Limb (tissue), 2 donors: Measurements from ENCODE around the gene ANGPT4.
"Not testable (repeated sequence)": the region's sequence is repeated elsewhere in the genome, so short reads cannot be mapped to it uniquely, and the experiment has no call there.

ENCODE experiments used
- DNase-seq, 2 donors: peaks; one replicate each; pipeline ENCODE4 v3.0.0-alpha.2; 2016; ENCODE audit errors: extremely low spot score in 2 of 2

Gene ANGPT4

DNA sequence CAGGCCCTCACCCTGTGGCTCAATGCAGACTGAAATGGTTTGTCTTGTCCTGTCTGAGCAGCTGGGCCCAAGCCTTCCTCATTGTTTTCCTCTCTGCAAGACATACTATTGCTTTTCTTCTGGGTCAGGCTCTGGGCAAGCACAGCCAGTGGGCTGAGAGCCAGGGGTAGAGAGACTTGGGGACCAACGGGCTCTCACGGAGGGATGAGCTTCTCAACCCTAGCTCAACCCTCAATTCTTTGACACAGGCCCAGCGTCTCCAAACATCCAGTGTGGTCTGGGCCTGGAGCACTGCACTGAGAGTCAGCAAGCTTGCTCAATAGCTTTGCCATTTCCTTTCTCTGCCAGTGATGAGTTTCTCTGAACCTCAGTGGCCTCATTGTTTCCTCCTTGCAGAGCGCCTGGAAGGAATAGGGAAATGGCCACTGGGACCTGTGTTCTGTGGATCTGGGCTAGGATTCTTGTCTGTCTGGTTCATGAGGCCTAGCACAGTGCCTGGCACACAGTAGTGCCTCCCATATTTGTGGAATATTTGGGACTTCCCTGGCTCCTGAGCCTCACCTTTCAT, 9.3 kb downstream of the ANGPT4 start:
- DNase-seq = no peak

- no peak for DNase-seq
Observed at GRCh38 chr20:906001-906520, 10.1 kb downstream of the ANGPT4 start.

DNA sequence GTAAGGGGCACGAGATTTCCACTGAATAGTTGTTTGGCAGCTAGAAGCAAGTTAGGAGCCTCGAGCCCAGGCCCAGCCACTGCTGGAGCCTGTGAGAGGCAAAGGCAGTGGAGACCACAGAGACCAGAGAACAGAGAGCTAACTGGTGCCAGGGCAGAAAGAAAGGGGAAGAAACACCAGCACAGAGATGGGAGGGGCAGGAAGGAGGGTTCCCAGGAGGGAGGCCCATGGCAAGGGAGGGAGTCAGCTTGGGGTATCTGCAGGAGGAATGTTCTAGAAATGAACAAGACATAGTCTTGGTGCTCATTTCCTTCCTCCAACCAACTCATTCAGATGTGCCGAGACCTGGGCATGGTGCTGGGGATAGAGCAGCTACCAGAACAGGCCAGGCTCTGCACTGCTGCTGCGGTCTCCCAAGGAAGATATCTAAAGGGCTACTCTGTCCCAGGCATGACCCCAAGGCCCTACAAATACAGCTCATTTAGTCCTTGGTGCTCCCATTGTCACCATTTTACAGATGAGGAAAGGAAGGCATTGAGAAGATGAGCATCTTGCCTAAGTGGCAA, 10.7 kb downstream of the ANGPT4 start:
- DNase-seq = no peak

GRCh38 chr20:904039-904545, 12.0 kb downstream of the ANGPT4 start:
- DNase-seq = no peak

- not testable (repeated sequence) for DNase-seq
Observed at GRCh38 chr20:897436-897835, 18.7 kb downstream of the ANGPT4 start.

DNA sequence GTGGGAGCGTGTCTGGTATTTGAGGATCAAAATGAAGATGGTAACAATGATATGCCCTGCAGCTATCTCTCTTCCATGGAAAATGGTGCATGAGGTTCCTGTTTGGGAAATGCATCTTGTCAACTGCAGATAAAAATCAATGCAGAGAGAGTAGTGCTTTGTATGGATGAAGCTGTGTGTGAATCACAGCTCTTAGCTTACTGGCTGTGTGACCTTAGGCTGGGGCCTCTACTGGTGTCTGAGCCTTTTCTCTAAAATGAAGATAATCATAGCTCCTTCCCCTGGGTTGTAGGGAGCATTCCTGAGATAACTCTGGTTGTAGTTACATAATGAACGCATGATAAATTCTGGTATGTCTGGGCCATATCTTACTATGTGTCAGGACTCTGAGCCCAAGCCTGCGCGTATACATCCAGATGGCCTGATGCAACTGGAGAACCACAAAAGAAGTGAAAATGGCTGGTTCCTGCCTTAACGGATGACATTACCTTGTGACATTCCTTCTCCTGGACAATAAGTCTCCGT, 19.6 kb downstream of the ANGPT4 start:
- no peak for DNase-seq

DNA sequence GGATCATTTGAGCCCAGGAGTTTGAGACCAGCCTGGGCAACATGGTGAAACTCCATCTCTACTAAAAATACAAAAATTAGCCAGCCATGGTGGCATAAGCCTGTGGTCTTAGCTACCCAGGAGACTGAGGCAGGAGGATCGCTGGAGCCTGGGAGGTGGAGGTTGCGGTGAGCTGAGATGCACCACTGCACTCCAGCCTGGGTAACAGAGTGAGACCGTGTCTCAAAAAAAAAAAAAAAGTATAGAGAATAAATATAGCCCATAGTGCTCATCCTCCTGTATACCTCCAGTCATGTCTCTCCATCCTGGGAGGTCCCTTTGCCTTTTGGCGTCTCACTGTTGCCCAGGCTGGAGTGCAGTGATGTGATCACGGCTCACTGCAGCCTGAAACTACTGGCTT, 23.8 kb downstream of the ANGPT4 start:
- not testable (repeated sequence) for DNase-seq

- DNase-seq = no peak
Observed at GRCh38 chr20:891706-892080, 24.4 kb downstream of the ANGPT4 start.

DNA sequence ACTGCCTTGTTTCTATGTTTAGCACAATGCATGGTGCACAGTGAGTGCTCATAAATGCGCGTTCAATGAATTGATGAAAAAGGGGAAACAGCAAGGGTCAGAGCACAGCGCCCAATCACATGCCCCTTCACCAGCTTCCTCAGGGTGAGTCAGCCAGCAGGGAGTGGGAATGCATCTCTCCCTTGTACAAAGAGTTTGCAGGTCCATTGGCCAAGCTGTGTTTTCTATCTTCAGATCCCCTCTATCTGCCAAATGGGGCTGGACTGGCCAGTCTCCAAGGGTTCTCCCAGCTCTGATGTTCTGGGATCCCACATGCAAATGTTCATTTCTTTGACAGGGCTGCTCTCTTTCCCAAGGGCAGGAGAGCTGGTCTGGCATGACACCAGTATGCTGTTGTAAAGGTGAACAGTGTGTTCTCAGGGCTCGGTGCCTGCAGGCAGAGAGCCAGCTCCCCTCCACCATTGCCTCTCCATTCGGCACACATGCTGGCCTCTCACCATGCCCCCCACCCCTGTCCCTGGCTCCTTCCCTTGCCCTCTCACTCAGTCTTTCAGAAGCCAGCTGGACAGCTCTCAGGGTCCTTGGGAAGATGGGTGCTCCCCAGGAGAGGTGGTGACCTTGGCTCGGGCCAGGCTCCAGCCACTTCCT, 25.0 kb downstream of the ANGPT4 start:
- no peak for DNase-seq

DNA sequence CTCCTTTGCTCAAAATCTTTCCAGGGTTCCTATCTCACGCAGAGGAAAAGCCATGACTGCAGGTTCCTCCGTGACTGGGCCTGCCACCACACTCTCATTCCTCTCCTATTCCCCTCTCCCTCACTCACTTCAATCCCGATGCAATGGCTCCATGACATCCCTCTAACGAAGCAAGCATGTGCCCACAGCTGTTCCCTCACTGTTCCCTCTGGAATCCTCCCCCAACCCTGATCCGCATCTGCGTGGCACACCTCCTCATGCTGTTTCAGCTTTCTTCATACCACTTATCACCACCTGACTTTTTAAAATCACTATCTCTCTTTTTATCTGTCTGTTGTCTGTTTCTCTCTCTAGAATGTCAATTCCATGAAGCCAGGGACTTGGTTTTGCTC, 25.5 kb downstream of the ANGPT4 start:
- DNase-seq = no peak

DNA sequence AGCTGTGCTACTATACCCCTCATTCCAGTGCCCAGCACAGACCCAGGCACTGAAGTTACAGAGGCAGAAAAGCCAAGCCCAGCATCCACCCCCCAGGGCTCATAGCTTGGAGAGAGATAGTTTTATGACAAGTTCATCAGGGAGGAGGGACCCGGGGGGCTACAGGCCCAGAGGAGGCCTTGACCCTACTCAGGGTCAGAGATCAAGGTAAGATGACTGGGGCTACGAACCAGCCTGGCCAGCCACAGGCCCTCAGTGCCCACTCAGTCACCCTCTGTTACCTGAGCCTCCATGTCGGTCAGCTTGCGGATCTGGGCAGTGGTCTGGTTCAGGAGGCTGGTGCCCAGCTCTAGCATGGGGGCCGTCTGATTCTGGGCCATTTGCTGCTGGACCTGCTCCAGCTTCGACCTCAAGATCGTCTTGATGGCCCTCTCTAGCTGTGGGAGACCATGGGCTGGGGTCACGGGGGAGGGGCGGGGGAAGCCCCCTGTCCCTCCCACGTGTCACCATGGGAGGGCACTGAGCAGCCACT, 26.1 kb downstream of the ANGPT4 start:
- DNase-seq = no peak

GRCh38 chr20:889106-889505, 27.0 kb downstream of the ANGPT4 start:
- DNase-seq = no peak

GRCh38 chr20:888057-888456, 28.1 kb downstream of the ANGPT4 start:
- no peak for DNase-seq

DNA sequence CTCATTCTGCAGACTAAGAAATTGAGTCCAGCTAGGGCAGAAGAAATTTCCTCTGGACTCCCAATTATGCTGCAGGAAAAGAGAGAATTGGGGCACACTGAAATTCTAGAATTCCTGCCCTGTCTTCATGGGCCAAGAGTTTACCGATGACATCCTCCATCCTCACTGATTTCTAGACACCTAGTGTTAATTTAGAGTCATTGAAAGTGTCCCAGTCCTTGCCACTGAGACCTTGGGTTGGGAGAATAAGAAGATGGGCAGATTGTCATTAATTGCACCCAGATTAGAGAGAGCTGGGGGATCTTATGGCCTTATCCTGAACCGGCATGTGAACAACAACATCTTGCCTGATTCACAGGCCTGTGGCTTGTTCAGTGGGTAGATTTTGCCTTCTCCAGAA, 29.0 kb downstream of the ANGPT4 start:
- no peak for DNase-seq

GRCh38 chr20:884983-885952, 30.9 kb downstream of the ANGPT4 start:
- DNase-seq = peak; percentile 30 to 69

- DNase-seq = no peak
Observed at GRCh38 chr20:881783-882144, 34.4 kb downstream of the ANGPT4 start.

DNA sequence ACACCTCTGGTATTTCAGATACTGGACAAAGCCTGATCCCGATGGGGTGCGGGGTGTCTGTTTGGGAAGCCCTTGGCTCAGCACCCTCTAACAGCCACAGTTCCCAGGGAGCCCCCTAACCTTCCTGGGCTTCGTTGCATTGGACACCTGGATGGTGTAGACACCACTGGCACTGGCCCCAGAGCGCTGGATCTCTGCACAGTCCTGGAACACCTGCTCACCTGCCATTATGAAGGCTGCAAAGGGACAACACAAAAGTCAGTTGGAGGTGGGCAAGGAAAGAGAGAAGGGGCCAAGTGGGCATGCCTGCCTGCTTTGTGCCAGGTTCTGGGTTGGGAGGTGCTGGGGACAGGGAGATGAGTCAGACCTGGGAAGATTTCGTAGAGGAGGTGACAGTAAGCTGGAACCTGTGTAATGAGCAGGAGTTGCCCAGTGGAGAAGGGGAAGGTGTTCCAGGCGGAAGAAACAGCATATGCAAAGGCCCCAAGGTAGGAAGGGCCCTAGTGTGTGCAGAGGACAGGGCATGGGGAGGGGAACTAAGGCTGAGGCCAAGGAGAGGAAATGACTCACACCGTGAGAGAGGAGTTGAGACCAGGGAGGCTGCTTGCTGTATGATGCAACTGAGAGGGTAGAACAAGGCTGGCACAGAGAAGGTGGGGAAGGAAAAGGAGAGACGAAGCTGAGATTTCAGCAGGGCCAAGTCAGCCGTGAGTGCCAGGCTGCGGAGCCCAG, 34.9 kb downstream of the ANGPT4 start:
- DNase-seq = no peak

- no peak for DNase-seq
Observed at GRCh38 chr20:879626-880025, 36.5 kb downstream of the ANGPT4 start.

DNA sequence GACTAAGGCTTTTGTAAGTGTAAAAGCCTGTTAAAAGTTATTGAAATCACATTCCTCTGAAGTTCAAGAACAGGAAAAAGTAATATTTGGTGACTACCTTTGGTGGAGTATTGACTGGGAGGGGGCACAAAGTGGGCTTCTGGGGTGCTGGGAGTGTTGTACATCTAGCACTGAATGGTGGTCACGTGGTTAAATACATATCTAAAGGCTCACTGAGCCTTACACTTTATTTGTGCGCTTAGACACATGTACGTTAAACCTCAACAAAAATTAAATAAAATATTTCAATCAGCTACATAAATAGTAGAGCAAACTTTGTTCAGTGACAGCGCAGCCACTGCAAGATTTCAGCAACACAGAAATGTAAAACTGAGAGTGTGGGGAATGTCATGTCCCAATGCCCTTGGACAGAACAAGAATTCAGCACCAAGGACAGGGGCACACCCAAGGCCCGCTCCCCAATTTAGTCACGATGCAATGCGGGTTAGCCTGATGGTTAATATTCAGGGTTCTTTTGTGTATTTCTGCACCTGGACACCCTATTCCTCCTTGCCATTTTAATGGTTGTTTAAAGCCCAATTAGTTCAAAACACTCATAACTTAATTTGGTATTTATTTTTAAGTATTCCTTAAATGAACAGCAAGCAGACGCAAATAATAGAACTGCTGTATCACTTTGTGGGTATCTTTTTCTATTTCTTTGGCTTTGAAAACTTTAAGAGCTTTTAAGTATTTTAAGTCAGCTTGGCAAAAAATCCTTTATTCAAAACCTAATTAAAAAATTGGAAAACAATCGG, 37.4 kb downstream of the ANGPT4 start:
- DNase-seq = peak; percentile 22 to 69

- no peak for DNase-seq
Observed at GRCh38 chr20:877814-878213, 38.3 kb downstream of the ANGPT4 start.
